ENCODE measurements around the gene HNF4A.

Gene HNF4A

DNA sequence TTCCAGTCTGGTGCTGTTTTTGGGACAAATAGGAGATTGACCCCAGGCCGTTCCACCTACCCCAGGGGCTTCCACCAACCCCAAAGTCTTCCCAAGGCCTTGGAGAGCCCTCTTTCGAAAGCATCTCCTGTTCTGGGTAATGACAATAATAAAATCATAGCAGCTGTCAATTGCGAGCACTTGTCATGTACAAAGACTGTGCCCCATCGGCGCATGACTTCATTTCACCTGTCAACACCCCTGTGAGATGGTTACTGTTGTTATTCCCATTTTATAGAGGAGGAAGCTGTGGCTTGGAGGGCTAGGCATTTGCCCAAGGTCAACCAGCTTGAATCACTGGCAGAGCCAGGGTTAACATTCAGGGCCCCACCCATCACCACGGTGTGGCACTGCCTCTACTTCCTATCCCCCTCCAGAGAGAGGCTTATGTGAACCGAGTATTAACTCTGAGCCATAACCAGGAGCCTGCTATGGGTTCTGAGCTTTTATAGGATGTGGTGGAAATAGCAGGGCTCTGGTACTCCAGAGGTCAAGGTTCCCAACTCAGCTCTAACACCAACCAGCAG lies 51.2 kb downstream of the HNF4A start:
- DNase-seq (ENCODE audit: low spot score), result no peak

DNA sequence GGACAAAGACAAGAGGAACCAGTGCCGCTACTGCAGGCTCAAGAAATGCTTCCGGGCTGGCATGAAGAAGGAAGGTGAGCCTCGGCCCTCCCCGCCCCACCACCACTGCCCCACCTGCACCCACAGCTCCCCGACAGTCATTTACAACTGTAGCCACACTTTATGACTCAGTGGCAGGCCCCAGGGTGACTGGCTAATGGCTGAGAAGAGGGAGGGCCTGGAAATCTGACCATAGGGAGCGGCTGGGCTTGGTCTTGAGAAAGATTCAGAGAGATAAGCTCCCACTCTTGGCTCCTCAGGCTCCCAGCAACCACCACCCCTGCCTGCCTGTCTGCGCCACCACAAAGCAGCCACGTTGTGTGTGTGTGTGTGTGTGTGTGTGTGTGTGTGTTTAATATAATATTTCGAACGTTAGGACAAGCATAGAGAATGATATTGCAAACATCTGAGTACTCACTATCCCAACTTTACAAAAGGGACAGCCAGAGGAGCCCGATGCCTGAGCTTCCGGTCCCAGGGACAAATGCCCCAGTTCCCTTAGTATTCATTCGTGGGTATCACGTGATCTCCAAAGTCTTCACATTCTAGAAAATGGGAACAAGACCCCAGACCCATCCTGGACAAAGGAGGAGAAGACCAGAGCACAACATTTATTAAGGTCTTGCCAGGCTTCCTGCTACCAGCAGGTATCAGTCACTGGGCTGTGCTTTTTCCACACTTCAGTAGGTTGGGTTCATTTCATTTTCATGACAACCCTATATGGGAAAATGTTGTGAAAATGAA lies 52.1 kb downstream of the HNF4A start:
- peak; percentile 43 for DNase-seq (ENCODE audit: low spot score)

DNA sequence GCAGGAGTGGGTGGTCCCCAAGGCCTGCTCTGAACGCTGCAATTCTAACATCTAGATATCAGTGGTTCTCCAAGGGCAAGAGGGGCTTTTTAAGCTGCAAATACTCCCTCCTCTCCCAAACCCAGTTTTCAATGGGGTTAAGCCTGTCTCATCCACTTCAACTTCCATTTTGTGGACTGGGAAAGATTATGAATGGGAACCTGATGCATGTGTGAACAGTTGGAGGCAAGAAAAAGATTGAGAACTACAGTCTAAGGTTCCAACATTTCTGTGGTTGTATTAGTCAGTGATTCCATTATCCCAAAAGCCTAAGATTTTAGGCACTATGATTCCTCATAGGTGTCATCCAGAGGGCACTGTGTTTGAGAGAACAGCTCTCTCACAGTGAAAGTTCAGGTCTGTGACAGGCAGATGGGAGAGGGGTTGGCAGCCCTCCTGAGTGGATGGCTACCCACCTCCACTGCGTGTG lies 53.7 kb downstream of the HNF4A start:
- no peak for DNase-seq (ENCODE audit: low spot score)

DNA sequence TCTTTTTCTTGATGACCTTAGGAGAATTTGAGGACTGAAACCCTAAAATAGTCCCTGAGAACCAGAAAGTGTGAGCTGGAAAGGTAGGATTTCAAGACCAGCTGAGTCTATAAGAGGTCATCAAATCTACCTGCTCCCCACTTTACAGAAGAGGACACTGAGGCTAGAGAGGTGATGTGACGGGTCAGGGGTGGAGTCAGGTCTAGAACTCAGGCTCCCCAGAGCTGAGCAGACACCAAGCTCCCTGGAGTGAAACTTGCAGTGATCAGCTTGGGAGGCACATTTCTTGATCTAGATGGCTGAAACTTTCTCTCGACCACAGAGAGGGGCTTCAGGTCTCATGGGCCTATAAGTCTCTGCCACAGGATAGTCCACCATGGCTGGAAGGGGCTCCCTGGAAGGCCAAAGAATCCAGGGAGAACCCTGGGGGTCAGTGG lies 55.1 kb downstream of the HNF4A start:
- DNase-seq (ENCODE audit: low spot score), result no peak

DNA sequence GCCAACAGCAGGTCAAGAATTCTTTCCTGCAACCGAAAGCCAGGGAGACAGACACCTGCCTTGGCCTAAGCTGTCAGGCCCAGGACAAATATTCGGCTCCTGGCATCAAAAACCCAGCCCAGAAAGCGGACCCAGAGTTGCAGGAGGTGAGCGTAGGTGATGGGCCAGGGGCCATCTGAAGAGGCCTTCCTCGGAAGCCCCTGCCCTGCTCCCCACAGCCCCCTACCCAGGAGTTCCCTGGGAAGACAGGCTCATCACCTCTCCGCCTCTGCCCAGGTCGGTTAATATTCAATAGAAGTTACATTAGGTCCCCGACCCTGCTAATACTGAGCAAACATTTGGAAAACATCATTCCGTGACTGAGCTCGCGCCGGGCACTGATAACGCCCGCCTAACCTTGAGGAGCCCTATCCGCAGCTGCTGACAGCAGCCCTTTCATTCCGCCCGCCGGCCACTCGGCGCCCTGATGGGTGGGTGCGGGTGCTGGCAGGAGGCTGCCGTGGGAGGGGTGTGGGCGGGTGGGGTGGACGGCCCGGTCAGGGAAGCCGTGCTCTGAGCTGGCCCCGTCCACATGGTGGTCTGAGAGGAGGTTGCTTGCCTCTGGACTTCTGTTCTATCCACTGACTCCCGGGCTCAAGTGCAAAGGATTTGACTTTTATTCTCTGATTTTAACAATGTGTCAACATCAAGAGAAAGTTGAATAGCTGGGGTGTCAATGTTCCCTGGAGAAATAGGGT lies 55.7 kb downstream of the HNF4A start:
- DNase-seq (ENCODE audit: low spot score), result no peak

DNA sequence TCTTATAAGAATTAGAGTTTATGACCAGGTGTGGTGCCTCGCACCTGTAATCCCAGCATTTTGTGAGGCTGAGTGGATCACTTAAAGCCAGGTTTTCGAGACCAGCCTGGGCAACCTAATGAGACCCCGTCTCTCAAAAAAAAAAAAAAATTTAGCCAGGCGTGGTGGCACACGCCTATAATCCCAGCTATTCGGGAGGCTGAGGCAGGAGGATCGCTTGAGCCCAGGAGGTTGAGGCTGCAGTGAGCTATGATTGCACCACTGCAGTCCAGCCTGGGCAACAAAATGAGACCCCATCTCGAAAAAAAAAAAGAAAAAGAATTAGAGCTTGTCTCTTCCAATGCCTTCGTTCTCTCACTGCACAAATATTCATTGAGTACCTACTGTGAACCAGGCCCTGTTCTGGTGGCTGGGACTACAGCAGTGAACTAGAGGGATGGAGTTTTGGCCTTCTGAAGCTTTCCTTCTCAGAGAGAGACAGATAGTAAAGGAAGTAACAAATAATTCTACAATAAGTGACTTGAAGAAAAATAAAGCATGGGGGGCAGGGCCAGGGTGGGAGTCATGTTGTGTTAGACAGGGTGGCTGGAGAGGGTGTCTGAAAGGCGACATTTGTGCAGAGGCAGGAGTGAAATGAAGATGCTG lies 56.4 kb downstream of the HNF4A start:
- DNase-seq (ENCODE audit: low spot score), result no peak

DNA sequence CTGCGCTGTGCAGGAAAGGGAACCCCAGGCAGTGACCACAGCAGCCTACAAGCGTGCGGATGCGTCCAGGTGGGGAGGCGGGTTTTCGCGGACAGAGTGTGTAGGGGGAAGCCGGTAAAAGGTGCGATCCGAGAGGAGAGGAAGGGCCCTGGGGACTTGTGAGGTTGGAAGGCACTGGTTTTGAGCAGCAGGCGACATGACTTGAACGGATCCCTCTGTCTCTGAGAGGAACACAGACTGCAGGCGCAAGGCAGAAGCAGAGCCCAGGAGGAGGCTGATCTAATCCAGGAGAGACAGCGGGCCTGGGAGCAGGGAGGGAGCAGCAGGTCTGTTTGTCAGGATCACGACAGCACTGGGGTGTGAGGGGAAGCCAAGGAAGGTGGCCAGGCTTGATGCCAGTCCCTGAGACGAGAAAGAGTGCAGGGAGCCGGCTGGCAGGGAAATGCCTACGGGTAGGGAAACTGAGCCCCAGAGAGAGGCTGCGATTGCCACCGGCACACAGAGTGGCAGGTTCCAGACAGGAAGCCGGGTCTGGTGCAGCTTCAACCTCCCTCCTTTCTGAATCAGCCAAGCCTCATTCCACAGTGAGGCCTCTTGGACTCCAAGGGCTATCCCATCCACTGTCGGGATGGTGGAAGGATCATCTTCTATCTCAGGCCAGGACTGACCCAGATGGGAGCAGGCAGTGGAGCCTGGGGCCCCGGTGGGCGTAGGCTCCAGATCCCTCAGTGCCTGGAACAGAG lies 57.1 kb downstream of the HNF4A start:
- DNase-seq (ENCODE audit: low spot score), result no peak

DNA sequence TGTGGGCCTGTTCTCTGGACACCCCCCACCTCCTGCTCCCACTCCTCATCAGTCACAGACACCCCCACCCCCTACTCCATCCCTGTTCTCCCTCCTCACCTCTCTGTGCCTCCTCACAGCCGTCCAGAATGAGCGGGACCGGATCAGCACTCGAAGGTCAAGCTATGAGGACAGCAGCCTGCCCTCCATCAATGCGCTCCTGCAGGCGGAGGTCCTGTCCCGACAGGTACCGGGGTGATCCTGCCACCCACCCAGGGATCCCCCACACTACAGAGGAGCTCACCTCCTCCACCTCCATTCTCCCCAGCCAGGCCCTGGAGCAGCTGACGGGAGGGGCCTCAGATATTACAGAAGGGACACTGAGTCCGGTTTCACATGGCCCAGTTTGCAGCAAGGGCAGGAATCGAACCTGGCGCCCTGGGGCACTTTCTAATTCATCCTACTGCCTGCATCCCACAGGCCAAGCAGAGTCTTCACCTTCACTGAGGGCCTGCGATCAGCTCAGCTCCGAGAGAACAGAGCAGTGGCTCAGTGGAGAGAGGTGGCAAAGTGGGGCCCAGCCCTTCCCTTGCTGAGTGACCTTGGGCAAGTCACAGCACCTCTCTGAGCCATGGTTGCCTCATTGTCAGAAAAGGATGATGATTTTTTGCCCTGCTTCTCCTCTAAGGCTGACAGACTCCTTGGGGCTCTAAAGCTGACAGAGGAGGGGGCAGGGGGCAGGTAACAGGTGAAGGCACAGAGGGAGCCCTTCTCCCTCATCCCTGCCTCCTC lies 58.3 kb downstream of the HNF4A start:
- DNase-seq (ENCODE audit: low spot score), result no peak

DNA sequence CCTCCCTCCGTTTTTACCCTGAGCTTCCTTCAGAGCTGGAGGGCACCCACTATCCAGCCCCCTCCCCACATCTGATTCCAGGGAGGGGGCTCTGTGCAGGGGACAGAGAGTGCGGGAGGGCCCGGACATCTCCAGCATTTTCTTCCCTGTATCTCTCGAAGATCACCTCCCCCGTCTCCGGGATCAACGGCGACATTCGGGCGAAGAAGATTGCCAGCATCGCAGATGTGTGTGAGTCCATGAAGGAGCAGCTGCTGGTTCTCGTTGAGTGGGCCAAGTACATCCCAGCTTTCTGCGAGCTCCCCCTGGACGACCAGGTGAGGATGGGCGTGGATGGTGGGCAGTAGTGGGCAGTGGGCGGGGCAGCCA lies 58.8 kb downstream of the HNF4A start:
- DNase-seq (ENCODE audit: low spot score), result no peak

DNA sequence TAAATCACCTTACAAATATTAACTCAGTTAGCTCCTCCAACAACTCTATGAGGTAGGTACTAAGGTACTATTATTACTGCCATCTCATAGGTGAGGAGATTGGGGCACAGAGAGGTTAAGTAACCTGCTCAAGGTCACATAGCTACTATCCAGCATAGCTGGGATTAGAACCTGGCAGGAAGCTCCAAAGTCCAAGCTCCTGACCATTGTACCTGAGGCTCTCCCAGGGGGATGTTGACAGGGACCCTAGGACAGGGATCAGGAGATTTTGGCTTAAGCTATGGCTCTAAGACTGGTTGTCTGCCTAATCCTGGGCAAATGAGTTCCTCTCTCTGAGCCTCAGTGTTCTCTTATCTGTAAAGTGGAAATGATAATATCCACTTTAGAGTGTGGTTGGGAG lies 59.3 kb downstream of the HNF4A start:
- no peak for DNase-seq (ENCODE audit: low spot score)

DNA sequence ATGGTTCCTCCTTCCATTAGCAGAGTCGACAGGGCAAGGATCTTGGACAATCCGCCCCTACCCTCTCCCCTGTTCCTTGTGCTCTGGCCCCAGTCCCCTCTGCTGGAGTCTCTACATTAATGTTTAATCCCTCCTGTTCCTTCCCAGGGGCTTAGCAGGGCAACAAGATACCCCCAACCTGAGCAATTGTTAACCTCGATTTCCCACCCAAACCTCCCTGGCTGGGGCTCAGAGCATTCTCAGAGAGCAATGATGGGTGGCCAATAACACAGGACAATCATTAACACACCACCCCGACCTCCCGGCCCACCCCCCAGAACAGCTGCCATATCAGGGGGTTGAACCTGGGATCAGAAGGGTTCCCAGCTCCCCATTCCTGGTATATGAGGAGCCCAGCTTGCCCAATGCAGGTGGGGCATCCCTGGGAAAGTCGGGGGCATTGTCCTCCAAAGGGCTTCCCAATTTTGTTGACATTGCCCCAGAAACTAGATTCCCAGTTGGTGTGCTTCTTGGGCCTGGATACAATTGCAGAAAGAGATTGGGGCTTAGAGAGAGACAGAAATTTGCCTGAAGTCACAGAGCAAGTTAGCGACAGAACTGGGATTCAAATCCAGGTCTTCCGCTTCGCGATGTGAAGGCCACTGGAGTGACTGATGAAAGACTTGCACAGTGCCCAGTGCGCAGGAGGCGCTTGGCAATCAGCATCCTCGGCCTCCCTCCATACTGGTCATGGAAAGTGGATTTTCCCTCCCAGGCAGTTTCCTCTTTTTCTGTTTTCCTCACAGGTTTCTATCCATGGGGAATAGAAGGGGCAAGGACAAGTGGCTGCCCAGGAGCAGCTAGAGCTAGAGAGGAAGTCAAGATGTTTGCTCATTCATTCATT lies 60.6 kb downstream of the HNF4A start:
- no peak for DNase-seq (ENCODE audit: low spot score)

DNA sequence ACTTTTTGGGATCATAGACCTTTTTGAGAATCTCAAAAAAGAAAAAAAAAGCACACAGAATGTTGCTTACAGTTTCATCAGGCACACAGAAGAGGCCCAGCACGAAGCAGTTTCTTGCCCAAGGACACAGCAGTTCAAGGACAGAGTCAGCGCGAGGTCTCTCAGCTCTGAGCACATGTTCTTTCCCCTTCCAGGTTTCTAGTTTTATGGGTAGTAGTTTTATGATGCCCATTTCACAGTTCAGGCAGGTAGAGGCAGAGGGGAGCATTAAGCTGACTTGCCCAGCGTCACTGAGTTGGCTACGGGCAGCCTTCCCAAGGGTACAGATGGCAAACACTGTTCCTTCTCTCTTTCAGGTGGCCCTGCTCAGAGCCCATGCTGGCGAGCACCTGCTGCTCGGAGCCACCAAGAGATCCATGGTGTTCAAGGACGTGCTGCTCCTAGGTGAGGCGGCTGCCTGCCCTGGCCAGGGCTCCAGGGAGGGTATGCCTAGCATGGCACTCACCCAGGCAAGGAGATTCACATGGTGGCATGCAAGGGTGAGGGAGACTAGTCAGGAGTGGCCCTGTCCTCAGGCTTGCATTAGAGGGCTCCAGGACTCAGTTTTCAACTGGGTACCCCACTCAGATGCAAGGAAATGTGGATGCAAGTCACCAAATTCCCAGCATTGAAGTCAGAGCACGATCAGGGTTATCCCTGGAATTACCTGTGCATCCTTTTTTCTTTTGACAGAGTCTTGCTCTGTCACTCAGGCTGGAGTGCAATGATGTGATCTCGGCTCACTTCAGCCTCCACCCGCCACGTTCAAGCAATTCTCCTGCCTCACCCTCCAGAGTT lies 62.8 kb downstream of the HNF4A start:
- no peak for DNase-seq (ENCODE audit: low spot score)

DNA sequence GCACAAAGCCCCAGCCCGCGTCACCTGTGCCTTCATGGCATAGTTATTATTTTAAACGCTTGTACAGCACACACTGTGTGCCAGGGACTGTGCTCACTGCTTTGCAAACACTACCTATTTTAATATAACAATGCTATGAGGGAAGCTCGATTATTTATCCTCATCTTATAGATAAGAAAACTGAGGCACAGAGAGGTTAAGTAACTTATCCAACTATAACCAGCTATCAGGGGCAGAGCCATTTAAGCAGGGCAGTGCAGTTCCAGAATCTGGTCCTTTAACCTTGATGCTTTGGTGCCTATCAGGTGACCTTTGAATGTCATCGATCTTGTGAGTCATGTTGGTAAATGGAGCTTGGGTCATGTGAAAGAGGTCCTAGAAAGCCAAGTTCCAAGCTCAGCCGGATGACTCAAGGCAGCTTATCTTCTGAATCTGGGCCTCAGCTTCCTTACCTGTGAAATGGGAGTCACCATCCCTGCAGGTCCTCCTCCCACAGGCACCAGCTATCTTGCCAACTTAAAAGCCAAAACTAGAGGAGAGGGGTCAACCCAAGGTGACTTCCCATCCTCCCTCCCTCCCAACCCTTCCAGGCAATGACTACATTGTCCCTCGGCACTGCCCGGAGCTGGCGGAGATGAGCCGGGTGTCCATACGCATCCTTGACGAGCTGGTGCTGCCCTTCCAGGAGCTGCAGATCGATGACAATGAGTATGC lies 63.8 kb downstream of the HNF4A start:
- DNase-seq (ENCODE audit: low spot score), result no peak

DNA sequence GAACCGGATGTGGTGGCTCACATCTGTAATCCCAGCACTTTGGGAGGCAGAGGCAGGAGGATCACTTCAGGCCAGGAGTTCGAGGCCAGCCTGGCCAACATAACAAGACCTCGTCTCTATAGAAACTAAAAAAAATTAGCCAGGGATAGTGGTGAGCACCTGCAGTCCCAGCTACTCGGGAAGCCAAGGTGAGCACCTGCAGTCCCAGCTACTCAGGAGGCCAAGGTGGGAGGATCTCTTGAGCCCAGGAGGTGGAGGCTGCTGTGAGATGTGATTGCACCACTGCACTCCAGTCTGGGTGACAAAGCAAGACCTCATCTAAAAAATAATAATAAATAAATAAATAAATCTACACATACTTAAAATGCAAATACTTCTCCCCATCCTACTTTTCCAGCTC lies 65.0 kb downstream of the HNF4A start:
- DNase-seq (ENCODE audit: low spot score), result no peak

DNA sequence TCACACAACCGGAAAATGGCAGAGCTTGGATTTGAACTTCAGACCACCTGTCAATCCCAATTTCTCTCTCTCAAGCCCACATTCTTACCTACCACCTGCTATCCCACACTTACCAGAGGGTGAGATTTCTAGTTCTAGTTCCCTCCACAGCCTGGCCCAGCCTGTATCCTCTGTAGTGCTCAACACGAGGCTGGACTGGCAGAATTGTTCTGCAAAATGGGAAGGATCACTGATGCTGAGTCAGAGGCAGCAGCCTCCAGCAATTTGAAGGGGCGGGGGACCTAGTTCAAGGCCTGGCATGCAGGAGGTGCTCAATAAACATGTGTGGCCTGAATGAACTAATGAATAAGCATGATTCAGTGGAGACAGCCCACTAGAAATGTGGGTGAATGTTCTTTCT lies 66.6 kb downstream of the HNF4A start:
- DNase-seq (ENCODE audit: low spot score), result no peak

DNA sequence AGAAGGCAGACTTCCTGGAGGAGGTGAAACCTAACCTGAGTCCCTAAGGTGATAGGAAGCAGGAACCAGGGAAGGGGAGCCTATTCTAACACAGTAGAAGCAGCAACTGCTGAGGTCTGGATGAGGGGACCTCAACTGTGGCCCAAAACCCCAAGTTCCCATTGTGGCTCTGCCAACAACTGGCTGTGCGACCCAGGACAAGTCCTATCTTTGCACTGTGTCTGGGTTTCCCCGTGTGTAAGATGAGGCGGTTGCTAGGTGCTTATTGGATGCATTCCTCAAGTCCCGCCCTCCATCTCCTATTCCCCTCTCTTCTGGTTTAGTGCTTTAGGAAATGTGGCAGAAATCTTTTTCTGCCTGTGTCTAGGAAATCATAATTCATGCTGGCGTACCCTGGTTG lies 68.0 kb downstream of the HNF4A start:
- no peak for DNase-seq (ENCODE audit: low spot score)

DNA sequence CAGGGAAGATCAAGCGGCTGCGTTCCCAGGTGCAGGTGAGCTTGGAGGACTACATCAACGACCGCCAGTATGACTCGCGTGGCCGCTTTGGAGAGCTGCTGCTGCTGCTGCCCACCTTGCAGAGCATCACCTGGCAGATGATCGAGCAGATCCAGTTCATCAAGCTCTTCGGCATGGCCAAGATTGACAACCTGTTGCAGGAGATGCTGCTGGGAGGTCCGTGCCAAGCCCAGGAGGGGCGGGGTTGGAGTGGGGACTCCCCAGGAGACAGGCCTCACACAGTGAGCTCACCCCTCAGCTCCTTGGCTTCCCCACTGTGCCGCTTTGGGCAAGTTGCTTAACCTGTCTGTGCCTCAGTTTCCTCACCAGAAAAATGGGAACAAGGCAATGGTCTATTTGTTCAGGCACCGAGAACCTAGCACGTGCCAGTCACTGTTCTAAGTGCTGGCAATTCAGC lies 68.6 kb downstream of the HNF4A start:
- DNase-seq (ENCODE audit: low spot score), result no peak

DNA sequence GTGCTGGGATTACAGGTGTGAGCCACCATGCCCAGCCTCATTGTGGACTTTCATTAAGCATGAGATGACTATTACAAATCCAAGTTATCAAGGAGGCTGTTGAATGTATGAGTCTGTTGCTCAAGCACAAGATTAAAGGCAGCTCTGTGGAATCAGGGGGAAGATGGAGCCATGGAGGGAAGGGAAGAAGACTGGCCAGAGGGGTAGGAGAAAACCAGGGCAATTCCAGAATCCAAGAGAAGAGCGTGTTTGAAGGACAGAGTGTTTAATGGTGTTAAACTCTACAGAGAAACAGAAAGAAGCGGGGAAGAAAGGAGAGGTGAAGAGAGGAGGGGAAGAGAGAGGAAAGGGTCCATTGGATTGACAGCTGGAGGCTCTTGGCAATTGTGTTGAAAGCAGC lies 70.4 kb downstream of the HNF4A start:
- DNase-seq (ENCODE audit: low spot score), result no peak
